Suprapubic skin (tissue), 4 donors: ENCODE measurements around the gene HMG20A. TPM values are rescaled to one million over a fixed set of nuclear protein-coding genes. Genes with fewer than 3 reads are reported as not detected.

ENCODE experiments used
- DNase-seq, 2 donors: peaks; one replicate each; pipeline ENCODE4 v3.0.0-alpha.2; 2019; ENCODE audit warnings: low spot score in 2 of 2
- H3K27ac ChIP-seq: fragments of 200-600 bp; sonication (generic); one replicate; pipeline ENCODE4 v1.5.1; 2019
- H3K27me3 ChIP-seq: fragments of 200-600 bp; sonication (generic); one replicate; pipeline ENCODE4 v1.5.1; 2019
- H3K36me3 ChIP-seq: fragments of 200-600 bp; sonication (generic); one replicate; pipeline ENCODE4 v1.5.1; 2019
- H3K4me1 ChIP-seq: fragments of 200-600 bp; sonication (generic); one replicate; pipeline ENCODE4 v1.5.1; 2019
- H3K4me3 ChIP-seq: fragments of 200-600 bp; sonication (generic); one replicate; pipeline ENCODE4 v1.5.1; 2019; ENCODE audit warnings: mild to moderate bottlenecking
- H3K9me3 ChIP-seq: fragments of 200-600 bp; sonication (generic); one replicate; pipeline ENCODE4 v1.5.1; 2019
- CTCF ChIP-seq, 2 donors: fragments of 200-600 bp in 1 of 2; fragments of 450-650 bp in 1 of 2; sonication (generic) in 1 of 2; IDR thresholded peaks; one replicate each; pipeline ENCODE4 v1.5.1; 2016 to 2019; ENCODE audit warnings: antibody characterized with exemption in 2 of 2, mild to moderate bottlenecking in 1 of 2, moderate library complexity in 1 of 2
- EP300 ChIP-seq: sonication (generic); formaldehyde crosslinking; IDR thresholded peaks from one replicate; pipeline ENCODE4 v1.6.1; 2017; ENCODE audit warnings: antibody characterized with exemption
- POLR2A ChIP-seq, 2 donors: fragments of 450-650 bp; IDR thresholded peaks; one replicate each; pipeline ENCODE4 v1.6.1; 2017; ENCODE audit warnings: antibody characterized with exemption in 2 of 2, mild to moderate bottlenecking in 2 of 2, moderate library complexity in 2 of 2
- POLR2AphosphoS5 ChIP-seq, 3 donors: sonication (generic); formaldehyde crosslinking; IDR thresholded peaks; one replicate each; pipeline ENCODE4 v1.6.1; 2017; ENCODE audit warnings: antibody characterized with exemption in 3 of 3
- WGBS: methylation state at CpG from one replicate; pipeline ENCODE4 v1.1.5; 2018; 5-methylcytosine and 5-hydroxymethylcytosine counted together
- total RNA-seq, 4 donors: library from RNA; depleted of rRNA; stranded (reverse); fragments of >200 nt; gene quantifications; one replicate each; pipeline ENCODE4 v1.1.0, GENCODE V29; 2016

Gene HMG20A
- total RNA-seq, 4 donors from 2014 or later = 21.3 to 35.6 (median 23.5) TPM

DNA sequence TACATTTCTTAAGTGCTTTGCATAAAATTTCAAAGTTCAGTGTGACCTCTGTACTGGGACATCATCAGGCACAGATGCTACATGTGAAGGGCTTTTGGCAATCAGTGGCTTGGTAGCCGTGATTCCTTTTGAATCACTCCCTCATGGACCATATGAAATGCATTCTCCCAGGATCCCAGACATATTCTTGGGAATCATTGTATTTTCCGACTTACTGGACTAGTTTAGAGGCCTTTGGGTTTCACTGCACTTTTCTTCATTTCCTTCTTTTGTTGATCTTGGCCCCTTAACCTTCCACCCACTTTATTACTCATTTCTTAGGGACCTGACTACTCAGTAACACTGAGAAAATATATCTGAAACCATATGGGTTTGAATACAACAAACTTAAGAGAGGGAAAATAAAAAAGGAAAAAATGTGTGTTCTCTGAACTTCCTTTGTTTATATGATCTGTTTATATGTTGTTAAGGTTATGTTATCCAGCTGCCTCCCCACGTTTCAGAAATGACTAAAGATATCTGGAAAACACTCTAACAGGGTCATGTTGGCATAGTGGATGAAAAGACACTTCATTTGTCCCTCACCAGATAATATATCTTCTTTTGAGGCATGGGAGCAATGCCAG is 35.1 kb downstream of the HMG20A start:
- H3K9me3 ChIP-seq = no peaks in the 10 kb centered on the region
- WGBS = 37% methylated on average over 3 of the region's 3 CpGs
- H3K27me3 ChIP-seq = no peaks in the 10 kb centered on the region
- H3K36me3 ChIP-seq = peaks cover 8% of the 10 kb centered on the region
- H3K4me3 ChIP-seq = no peak overlapping the region
- peak overlapping the region; percentile 74 for H3K27ac ChIP-seq
- TF ChIP-seq EP300 = no peak
- TF ChIP-seq CTCF (IDR thresholded peaks at IDR 0.05) = no peak
- TF ChIP-seq POLR2AphosphoS5 (IDR thresholded peaks at IDR 0.05) = no peak
- TF ChIP-seq POLR2A (IDR thresholded peaks at IDR 0.05) = no peak
- DNase-seq = no peak
- peaks cover 26% of the 10 kb centered on the region for H3K4me1 ChIP-seq

GRCh38 chr15:77456746-77457145 is 36.1 kb downstream of the HMG20A start:
- no peak for DNase-seq
- Histone ChIP-seq H3K9me3 (no peaks in the 10 kb centered on the region), H3K4me1 (peaks cover 26% of the 10 kb centered on the region), H3K36me3 (peaks cover 8% of the 10 kb centered on the region), H3K27me3 (no peaks in the 10 kb centered on the region), H3K4me3 (no peak overlapping the region), H3K27ac (no peak overlapping the region)
- 91% methylated on average over 1 of the region's 1 CpG for WGBS
- TF ChIP-seq EP300 (no peak), POLR2A (IDR thresholded peaks at IDR 0.05) (no peak), CTCF (IDR thresholded peaks at IDR 0.05) (no peak)

GRCh38 chr15:77457191-77457904 is 36.7 kb downstream of the HMG20A start:
- Histone ChIP-seq H3K27ac (no peak overlapping the region), H3K27me3 (no peaks in the 10 kb centered on the region), H3K4me3 (no peak overlapping the region), H3K4me1 (peaks cover 30% of the 10 kb centered on the region), H3K9me3 (no peaks in the 10 kb centered on the region), H3K36me3 (peaks cover 8% of the 10 kb centered on the region)
- 78% methylated on average over 5 of the region's 5 CpGs for WGBS
- DNase-seq = no peak
- no peak for TF ChIP-seq POLR2AphosphoS5 (IDR thresholded peaks at IDR 0.05)
- TF ChIP-seq CTCF (IDR thresholded peaks at IDR 0.05) = no peak

- H3K27ac ChIP-seq = no peak overlapping the region
- no peak for DNase-seq
- no peak overlapping the region for H3K4me3 ChIP-seq
- no peaks in the 10 kb centered on the region for H3K27me3 ChIP-seq
- peaks cover 30% of the 10 kb centered on the region for H3K4me1 ChIP-seq
- no peak for TF ChIP-seq CTCF (IDR thresholded peaks at IDR 0.05)
- no peak for TF ChIP-seq POLR2A (IDR thresholded peaks at IDR 0.05)
- no peak for TF ChIP-seq EP300
- TF ChIP-seq POLR2AphosphoS5 (IDR thresholded peaks at IDR 0.05) = no peak
- H3K9me3 ChIP-seq = no peaks in the 10 kb centered on the region
- peaks cover 8% of the 10 kb centered on the region for H3K36me3 ChIP-seq
Observed at GRCh38 chr15:77457905-77458265, 37.2 kb downstream of the HMG20A start.

- H3K27ac ChIP-seq = no peak overlapping the region
- no peak for DNase-seq
- no peak overlapping the region for H3K4me3 ChIP-seq
- no peak for TF ChIP-seq CTCF (IDR thresholded peaks at IDR 0.05)
- TF ChIP-seq POLR2AphosphoS5 (IDR thresholded peaks at IDR 0.05) = no peak
- no peak for TF ChIP-seq EP300
- TF ChIP-seq POLR2A (IDR thresholded peaks at IDR 0.05) = no peak
- peaks cover 12% of the 10 kb centered on the region for H3K36me3 ChIP-seq
- 93% methylated on average over 2 of the region's 2 CpGs for WGBS
- H3K27me3 ChIP-seq = no peaks in the 10 kb centered on the region
- peaks cover 30% of the 10 kb centered on the region for H3K4me1 ChIP-seq
- no peaks in the 10 kb centered on the region for H3K9me3 ChIP-seq
Observed at GRCh38 chr15:77459031-77459430, 38.3 kb downstream of the HMG20A start.
